SK-N-DZ (cell line): ENCODE results near the gene ADCY9.

Experiments
- DNase-seq: peaks from one replicate; pipeline ENCODE4 v3.0.0-alpha.2; 2015; ENCODE audit warnings: low spot score
- small RNA-seq, 2 experiments: library from RNA; depleted of rRNA; stranded (forward); fragments of <200 nt; gene quantifications; one replicate each; pipeline ENCODE3, GENCODE V24; 2014

ADCY9 gene

GRCh38 chr16:3915426-3916260, 200.6 kb downstream of the ADCY9 start:
- DNase-seq = no peak

- DNase-seq = no peak
These were observed 203.3 kb downstream of the ADCY9 start for GRCh38 chr16:3912897-3913296.

Small RNA genes lying within 50 kb of the gene (small RNA-seq; reads per million reads assigned to genes)
- 0 to 0.04 reads per million in 2 experiments for gene AC009171.1
